HCT116 (cell line): ENCODE results near the gene HTR7.

Experiments used
- CTCF ChIP-seq, 3 experiments: fragments of 200-600 bp in 1 of 3; sonication (generic) in 1 of 3; IDR thresholded peaks in 2 of 3; conservative IDR thresholded peaks in 1 of 3; 2 replicates each; pipeline ENCODE4 v1.5.1; 2012 to 2017; ENCODE audit warnings: low read depth in 2 of 3, low read length in 2 of 3, antibody characterized with exemption in 1 of 3, borderline replicate concordance in 1 of 3, control low read depth in 1 of 3, mild to moderate bottlenecking in 1 of 3, mixed read lengths in 1 of 3, mixed run types in 1 of 3, moderate library complexity in 1 of 3; ENCODE audit not compliant: insufficient read depth in 1 of 3
- EZH2 ChIP-seq: fragments of 200-600 bp; sonication (generic); IDR thresholded peaks from 2 replicates; pipeline ENCODE4 v1.6.1; 2017; ENCODE audit warnings: antibody characterized with exemption, mixed run types
- FOSL1 ChIP-seq: IDR thresholded peaks from 2 replicates; pipeline ENCODE4 v1.6.1; 2012; ENCODE audit warnings: low read depth
- JUND ChIP-seq: IDR thresholded peaks from 2 replicates; pipeline ENCODE4 v1.6.1; 2012
- POLR2A ChIP-seq: IDR thresholded peaks from 2 replicates; pipeline ENCODE4 v1.7.0; 2011; ENCODE audit warnings: borderline replicate concordance; ENCODE audit not compliant: insufficient read depth, insufficient read length; ENCODE audit errors: extremely low read depth
- POLR2AphosphoS5 ChIP-seq: IDR thresholded peaks from 2 replicates; pipeline ENCODE4 v1.6.1; 2011; ENCODE audit warnings: mild to moderate bottlenecking, low read depth, low read length, moderate library complexity
- SIN3A ChIP-seq: IDR thresholded peaks from 2 replicates; pipeline ENCODE4 v1.6.1; 2012; ENCODE audit warnings: low read depth
- ZFX ChIP-seq: fragments of 450-650 bp; IDR thresholded peaks from 2 replicates; pipeline ENCODE4 v1.6.1; 2017
- TF ChIP-seq, protein P1 (sequence below): IDR thresholded peaks from 2 replicates; pipeline ENCODE4 v1.6.1; 2012
- TF ChIP-seq, protein P2 (sequence below): IDR thresholded peaks from 2 replicates; pipeline ENCODE4 v1.6.1; 2011; ENCODE audit warnings: mild to moderate bottlenecking, low read length, moderate library complexity; ENCODE audit not compliant: insufficient replicate concordance; ENCODE audit errors: extremely low read depth

DNA sequence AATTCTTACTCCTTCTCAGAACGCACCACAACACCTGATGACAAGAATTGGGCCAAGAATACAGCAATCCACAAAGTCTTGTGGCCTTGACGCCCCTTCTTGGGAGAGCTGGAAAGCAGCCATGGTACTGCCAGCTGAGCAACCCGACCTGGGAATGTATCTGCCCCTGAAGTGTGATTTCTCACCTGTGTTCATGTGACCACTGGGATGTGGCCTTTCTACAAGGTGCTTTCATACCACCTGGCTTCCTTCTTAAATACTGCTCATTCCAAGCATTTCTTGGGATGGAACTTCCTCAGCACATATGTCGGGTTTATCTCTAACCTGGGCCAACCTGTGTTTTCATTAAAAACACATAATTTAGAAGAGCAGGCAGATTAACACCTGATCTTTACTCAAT, 72.1 kb downstream of the HTR7 start:
- TF ChIP-seq CTCF (IDR thresholded peaks at IDR 0.05 in 2 of 3, conservative IDR thresholded peaks at IDR 0.05 in 1 of 3; ENCODE audit: borderline replicate concordance in 1 of 3, insufficient read depth in 1 of 3, low read depth in 2 of 3, low read length in 2 of 3) (no peak), ZFX (no peak), EZH2 (no peak), POLR2A (no peak), POLR2AphosphoS5 (no peak), JUND (no peak), FOSL1 (no peak), SIN3A (no peak)
- TF ChIP-seq, protein P1, sequence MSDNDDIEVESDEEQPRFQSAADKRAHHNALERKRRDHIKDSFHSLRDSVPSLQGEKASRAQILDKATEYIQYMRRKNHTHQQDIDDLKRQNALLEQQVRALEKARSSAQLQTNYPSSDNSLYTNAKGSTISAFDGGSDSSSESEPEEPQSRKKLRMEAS = no peak
- TF ChIP-seq, protein P2, sequence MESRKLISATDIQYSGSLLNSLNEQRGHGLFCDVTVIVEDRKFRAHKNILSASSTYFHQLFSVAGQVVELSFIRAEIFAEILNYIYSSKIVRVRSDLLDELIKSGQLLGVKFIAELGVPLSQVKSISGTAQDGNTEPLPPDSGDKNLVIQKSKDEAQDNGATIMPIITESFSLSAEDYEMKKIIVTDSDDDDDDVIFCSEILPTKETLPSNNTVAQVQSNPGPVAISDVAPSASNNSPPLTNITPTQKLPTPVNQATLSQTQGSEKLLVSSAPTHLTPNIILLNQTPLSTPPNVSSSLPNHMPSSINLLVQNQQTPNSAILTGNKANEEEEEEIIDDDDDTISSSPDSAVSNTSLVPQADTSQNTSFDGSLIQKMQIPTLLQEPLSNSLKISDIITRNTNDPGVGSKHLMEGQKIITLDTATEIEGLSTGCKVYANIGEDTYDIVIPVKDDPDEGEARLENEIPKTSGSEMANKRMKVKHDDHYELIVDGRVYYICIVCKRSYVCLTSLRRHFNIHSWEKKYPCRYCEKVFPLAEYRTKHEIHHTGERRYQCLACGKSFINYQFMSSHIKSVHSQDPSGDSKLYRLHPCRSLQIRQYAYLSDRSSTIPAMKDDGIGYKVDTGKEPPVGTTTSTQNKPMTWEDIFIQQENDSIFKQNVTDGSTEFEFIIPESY = no peak
